ENCODE results near the gene DMXL2. TPM values are rescaled to one million over a fixed set of nuclear protein-coding genes. Genes with fewer than 3 reads are reported as not detected.
"Not testable (repeated sequence)": the region's sequence is repeated elsewhere in the genome, so short reads cannot be mapped to it uniquely, and the experiment has no call there.

The DMXL2 gene
- total RNA-seq, 1 experiment from 2014 or later, result 13.8 TPM

- Mint-ChIP-seq H3K27ac (ENCODE audit: unreplicated experiment) (no peak overlapping the region), H3K4me1 (ENCODE audit: low read depth, unreplicated experiment) (no peaks in the 10 kb centered on the region), H3K4me3 (ENCODE audit: low read depth, unreplicated experiment) (no peak overlapping the region), H3K36me3 (ENCODE audit: insufficient read depth, unreplicated experiment) (no peaks in the 10 kb centered on the region), H3K9me3 (ENCODE audit: low read depth, unreplicated experiment) (no peaks in the 10 kb centered on the region), H3K27me3 (ENCODE audit: unreplicated experiment) (no peaks in the 10 kb centered on the region)
- TF ChIP-seq CTCF (IDR thresholded peaks at IDR 0.05; ENCODE audit: unreplicated experiment), result no peak
- intact Hi-C loops (cut with micrococcal nuclease; ENCODE audit: unreplicated experiment), result no loop called here
- CTCF ChIA-PET, result interaction anchor here (0.8 kb wide), 1 partner anchor 13 kb away, joined by 3 read pairs; no protein-coding TSS in a partner anchor
- BruUV-seq (replicated peaks), result no TSS peak
- no peak for DNase-seq
Measured at GRCh38 chr15:51424780-51425179, 197.8 kb downstream of the DMXL2 start.

- intact Hi-C loops (cut with micrococcal nuclease; ENCODE audit: unreplicated experiment); H3K27me3 Mint-ChIP-seq (ENCODE audit: unreplicated experiment); H3K4me1 Mint-ChIP-seq (ENCODE audit: low read depth, unreplicated experiment); H3K27ac Mint-ChIP-seq (ENCODE audit: unreplicated experiment); DNase-seq; H3K36me3 Mint-ChIP-seq (ENCODE audit: insufficient read depth, unreplicated experiment); CTCF ChIA-PET; H3K9me3 Mint-ChIP-seq (ENCODE audit: low read depth, unreplicated experiment); BruUV-seq (replicated peaks); H3K4me3 Mint-ChIP-seq (ENCODE audit: low read depth, unreplicated experiment): not testable (repeated sequence)
Measured at GRCh38 chr15:51423040-51423439, 199.5 kb downstream of the DMXL2 start.

GRCh38 chr15:51416129-51416528 lies 206.4 kb downstream of the DMXL2 start:
- CTCF ChIA-PET, result no interaction called here

GRCh38 chr15:51414256-51414860 lies 208.2 kb downstream of the DMXL2 start:
- TF ChIP-seq CTCF (IDR thresholded peaks at IDR 0.05; ENCODE audit: unreplicated experiment), result no peak
- no peak for DNase-seq
- H3K27me3 Mint-ChIP-seq (ENCODE audit: unreplicated experiment), result peaks cover 52% of the 10 kb centered on the region
- no peaks in the 10 kb centered on the region for H3K4me1 Mint-ChIP-seq (ENCODE audit: low read depth, unreplicated experiment)
- no peak overlapping the region for H3K4me3 Mint-ChIP-seq (ENCODE audit: low read depth, unreplicated experiment)
- no peaks in the 10 kb centered on the region for H3K36me3 Mint-ChIP-seq (ENCODE audit: insufficient read depth, unreplicated experiment)
- intact Hi-C loops (cut with micrococcal nuclease; ENCODE audit: unreplicated experiment), result no loop called here
- no TSS peak for BruUV-seq (replicated peaks)
- H3K27ac Mint-ChIP-seq (ENCODE audit: unreplicated experiment), result no peak overlapping the region
- CTCF ChIA-PET, result interaction anchor here (0.6 kb wide), 1 partner anchor 13 kb away, joined by 3 read pairs; no protein-coding TSS in a partner anchor
- no peaks in the 10 kb centered on the region for H3K9me3 Mint-ChIP-seq (ENCODE audit: low read depth, unreplicated experiment)

More at GRCh38 chr15:51416129-51416528, 206.4 kb downstream of the DMXL2 start:
- Mint-ChIP-seq H3K27me3 (ENCODE audit: unreplicated experiment) (peaks cover 34% of the 10 kb centered on the region), H3K9me3 (ENCODE audit: low read depth, unreplicated experiment) (no peaks in the 10 kb centered on the region), H3K4me3 (ENCODE audit: low read depth, unreplicated experiment) (no peak overlapping the region), H3K27ac (ENCODE audit: unreplicated experiment) (no peak overlapping the region), H3K4me1 (ENCODE audit: low read depth, unreplicated experiment) (no peaks in the 10 kb centered on the region), H3K36me3 (ENCODE audit: insufficient read depth, unreplicated experiment) (no peaks in the 10 kb centered on the region)
- no TSS peak for BruUV-seq (replicated peaks)
- no peak for DNase-seq
- no peak for TF ChIP-seq CTCF (IDR thresholded peaks at IDR 0.05; ENCODE audit: unreplicated experiment)
- intact Hi-C loops (cut with micrococcal nuclease; ENCODE audit: unreplicated experiment), result no loop called here

All from Calu3 (cell line).